OCI-LY3 (cell line): Measurements from ENCODE around the gene LACTBL1.

Source experiments
- CTCF ChIP-seq: fragments of 200-600, 300-600 bp; sonication (generic); IDR thresholded peaks from 2 replicates; pipeline ENCODE4 v1.5.1; 2014; ENCODE audit warnings: antibody characterized with exemption, low read length, low read depth
- EZH2phosphoT487 ChIP-seq: fragments of 200-600 bp; shearing (Covaris generic); IDR thresholded peaks from 2 replicates; pipeline ENCODE4 v1.6.1; 2018; ENCODE audit warnings: antibody characterized with exemption, mixed run types, low read depth

DNA sequence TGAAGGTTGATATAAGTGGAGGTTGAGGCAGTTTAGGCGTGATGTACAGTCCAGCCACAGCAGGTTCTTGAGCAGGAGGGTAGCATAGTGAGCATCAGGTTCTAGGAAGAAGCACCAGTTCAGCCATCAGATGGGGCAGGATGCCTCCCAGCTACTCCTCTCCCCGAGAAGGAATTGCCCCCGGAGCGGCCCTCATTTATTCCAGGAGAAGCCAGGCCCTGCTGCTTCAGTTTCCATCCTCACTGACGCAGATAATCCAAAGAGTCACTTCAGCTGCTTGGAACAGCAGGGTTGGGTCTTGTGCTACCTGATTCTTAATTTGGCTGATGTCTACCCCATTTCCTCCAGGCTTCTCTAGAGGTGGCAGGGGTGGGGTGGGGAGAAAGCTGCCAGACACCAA lies 54.7 kb downstream of the LACTBL1 start:
- TF ChIP-seq CTCF (no peak), EZH2phosphoT487 (no peak)
